H1 (cell line): ENCODE results near the gene ASCL2. TPM values are rescaled to one million over a fixed set of nuclear protein-coding genes. Genes with fewer than 3 reads are reported as not detected.

Experiments used
- EGR1 ChIP-seq: IDR thresholded peaks from 2 replicates; pipeline ENCODE4 v1.6.1; 2011; ENCODE audit warnings: low read depth, low read length, borderline replicate concordance
- EZH2 ChIP-seq: fragments of 200-600 bp; sonication (generic); IDR thresholded peaks from 2 replicates; pipeline ENCODE4 v1.7.1; 2012; ENCODE audit warnings: low read depth, mild to moderate bottlenecking, moderate library complexity, low read length, inconsistent platforms; ENCODE audit not compliant: severe bottlenecking
- RAD21 ChIP-seq, 2 experiments: IDR thresholded peaks in 1 of 2; conservative IDR thresholded peaks in 1 of 2; 2 replicates each; pipeline ENCODE4 v1.6.1; 2011; ENCODE audit warnings: low read depth in 2 of 2, low read length in 2 of 2, improper control_type of control experiment in 1 of 2, inconsistent platforms in 1 of 2, mild to moderate bottlenecking in 1 of 2, moderate library complexity in 1 of 2
- TEAD4 ChIP-seq: IDR thresholded peaks from 2 replicates; pipeline ENCODE4 v1.6.1; 2012; ENCODE audit warnings: low read depth, low read length, inconsistent platforms, mixed read lengths
- polyA plus RNA-seq, 7 experiments: library from polyadenylated mRNA; depleted of rRNA in 3 of 7; stranded (reverse) in 5 of 7; unstranded in 2 of 7; fragments of >200 nt in 5 of 7; fragments of 200-250 nt in 2 of 7; gene quantifications; 1 replicate in 5 of 7; 2 replicates in 1 of 7; 4 replicates in 1 of 7; pipeline versions ENCODE4 v1.2.1 to v1.2.3, GENCODE V29; 2011 to 2013; ENCODE audit warnings: missing spikeins in 2 of 7, mixed read lengths in 2 of 7
- total RNA-seq: library from RNA; stranded (reverse); fragmentation: NEBNext Ultra II Directional; extraction: Animal tissue kit (Norgen Biotek cat#: 25700); gene quantifications from 2 replicates; pipeline ENCODE4 v1.2.1, GENCODE V29; 2021

Gene ASCL2
- total and polyA plus RNA-seq, 2 of the 8 experiments (the other 6 are each of a cell fraction or from before 2014, with no cell fraction given), result 0.51 to 0.56 TPM

DNA sequence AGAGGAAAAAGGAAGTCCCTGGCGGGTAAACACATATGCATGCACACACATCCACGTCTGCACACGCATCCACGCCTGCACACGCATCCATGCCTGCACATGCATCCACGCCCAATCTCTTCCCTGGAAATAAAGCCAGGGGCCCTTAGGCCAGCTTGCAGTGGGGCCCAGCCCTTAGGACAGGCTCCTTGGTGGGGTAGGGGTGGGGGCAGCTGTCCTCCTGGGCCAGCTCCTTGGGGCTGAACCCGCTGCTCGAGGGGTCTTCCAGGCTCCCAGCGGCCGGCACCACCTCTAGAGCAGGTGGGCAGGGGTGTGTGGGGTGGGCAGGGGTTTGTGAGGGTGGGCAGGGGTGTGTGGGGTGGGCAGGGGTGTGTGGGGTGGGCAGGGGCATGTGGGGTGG is 29.4 kb upstream of the ASCL2 start (continued):
- no peak for TF ChIP-seq EZH2
- no peak for TF ChIP-seq TEAD4
- TF ChIP-seq RAD21 (IDR thresholded peaks at IDR 0.05 in 1 of 2, conservative IDR thresholded peaks at IDR 0.05 in 1 of 2; ENCODE audit: low read depth in 2 of 2, low read length in 2 of 2), result no peak
- TF ChIP-seq EGR1, result no peak
